IMR-90 (cell line): ENCODE results near the gene MACF1. TPM values are rescaled to one million over a fixed set of nuclear protein-coding genes. Genes with fewer than 3 reads are reported as not detected.
"Not testable (repeated sequence)": the region's sequence is repeated elsewhere in the genome, so short reads cannot be mapped to it uniquely, and the experiment has no call there.

ENCODE experiments used
- ATAC-seq: fragments of 200-7000 bp; cut with Tn5 transposase; 2 replicates; pipeline ENCODE4 v1.9.1; 2020; ENCODE audit warnings: low read depth, mild to moderate bottlenecking, moderate library complexity
- BruUV-seq: library from RNA; stranded (reverse); fragments of 400-500 nt; replicated peaks from 2 replicates; lab custom pipeline; 2021; lab: Mats Ljungman, UMichigan
- CTCF ChIA-PET: fragments of 300-600 bp; formaldehyde crosslinking; extraction: SDS; loops from one replicate; lab custom pipeline; 2021; ENCODE audit warnings: antibody characterized with exemption; lab: Yijun Ruan, JAX
- POLR2A ChIA-PET: fragments of 300-600 bp; sonication (Branson Sonifier 250); formaldehyde crosslinking; loops from one replicate; lab custom pipeline; 2022; ENCODE audit warnings: antibody characterized with exemption; ENCODE audit not compliant: unreplicated experiment; lab: Charles Lee
- DNase-seq: peaks from one replicate; pipeline ENCODE4 v3.0.0; 2013
- H2AFZ ChIP-seq: replicated peaks from 2 replicates; pipeline ENCODE3; 2013; ENCODE audit warnings: low read length, mild to moderate bottlenecking; ENCODE audit not compliant: poor library complexity
- H2AK5ac ChIP-seq: 2 replicates; pipeline ENCODE4 v1.6.1; 2013; ENCODE audit warnings: low read depth, low read length, inconsistent platforms
- H2AK9ac ChIP-seq: replicated peaks from 2 replicates; pipeline ENCODE3; 2013; ENCODE audit warnings: mild to moderate bottlenecking, low read depth, low read length, moderate library complexity; ENCODE audit not compliant: poor library complexity
- H2BK120ac ChIP-seq: 2 replicates; pipeline ENCODE4 v1.6.1; 2013; ENCODE audit warnings: low read depth, low read length, inconsistent platforms
- H2BK15ac ChIP-seq: 3 replicates; pipeline ENCODE4 v1.6.1; 2013; ENCODE audit warnings: low read depth, low read length, inconsistent platforms
- H2BK20ac ChIP-seq: 2 replicates; pipeline ENCODE4 v1.6.1; 2013; ENCODE audit warnings: low read depth, mild to moderate bottlenecking, inconsistent platforms, low read length, moderate library complexity
- H2BK5ac ChIP-seq: 2 replicates; pipeline ENCODE4 v1.6.1; 2013; ENCODE audit warnings: mild to moderate bottlenecking, low read depth, low read length, inconsistent platforms; ENCODE audit not compliant: poor library complexity, severe bottlenecking
- H3K14ac ChIP-seq: replicated peaks from 2 replicates; pipeline ENCODE4 v1.6.1; 2013; ENCODE audit warnings: low read depth, low read length, inconsistent platforms
- H3K18ac ChIP-seq: 2 replicates; pipeline ENCODE4 v1.6.1; 2013; ENCODE audit warnings: low read depth, low read length, control low read depth
- H3K23ac ChIP-seq: 2 replicates; pipeline ENCODE4 v1.6.1; 2013; ENCODE audit warnings: low read depth, low read length, inconsistent platforms
- H3K27ac ChIP-seq: 2 replicates; pipeline ENCODE4 v1.5.1; 2013; ENCODE audit warnings: mild to moderate bottlenecking, control low read depth, low read length; ENCODE audit not compliant: insufficient read depth
- H3K27me3 ChIP-seq: 2 replicates; pipeline ENCODE4 v1.6.1; 2013; ENCODE audit warnings: low read length; ENCODE audit not compliant: control insufficient read depth, insufficient read depth
- H3K36me3 ChIP-seq: 2 replicates; pipeline ENCODE4 v1.6.1; 2013; ENCODE audit warnings: low read length, mixed read lengths; ENCODE audit not compliant: control insufficient read depth, insufficient read depth
- H3K4ac ChIP-seq: 2 replicates; pipeline ENCODE4 v1.6.1; 2013; ENCODE audit warnings: low read depth, low read length, inconsistent platforms
- H3K4me1 ChIP-seq: 2 replicates; pipeline ENCODE4 v1.6.1; 2013; ENCODE audit warnings: low read length, mixed read lengths; ENCODE audit not compliant: control insufficient read depth, insufficient read depth
- H3K4me2 ChIP-seq: 2 replicates; pipeline ENCODE4 v1.6.1; 2013; ENCODE audit warnings: low read depth, mild to moderate bottlenecking, control low read depth, low read length, moderate library complexity
- H3K4me3 ChIP-seq: 2 replicates; pipeline ENCODE4 v1.5.1; 2013; ENCODE audit warnings: low read depth, mild to moderate bottlenecking, control low read depth, low read length, moderate library complexity; ENCODE audit not compliant: insufficient read depth
- H3K56ac ChIP-seq: 2 replicates; pipeline ENCODE4 v1.6.1; 2013; ENCODE audit warnings: low read length, inconsistent platforms; ENCODE audit not compliant: insufficient read depth; ENCODE audit errors: extremely low read depth
- H3K79me1 ChIP-seq, 2 experiments: 2 replicates each; pipeline ENCODE4 v1.6.1; 2013; ENCODE audit warnings: low read length in 2 of 2, inconsistent platforms in 1 of 2, low read depth in 1 of 2
- H3K9ac ChIP-seq: 2 replicates; pipeline ENCODE4 v1.6.1; 2013; ENCODE audit warnings: low read depth, low read length, control low read depth
- H3K9me1 ChIP-seq: 2 replicates; pipeline ENCODE4 v1.6.1; 2013; ENCODE audit warnings: low read length, inconsistent platforms; ENCODE audit not compliant: insufficient read depth
- H3K9me3 ChIP-seq: 2 replicates; pipeline ENCODE4 v1.6.1; 2013; ENCODE audit warnings: low read length; ENCODE audit not compliant: control insufficient read depth, insufficient read depth
- H4K20me1 ChIP-seq: 2 replicates; pipeline ENCODE4 v1.6.1; 2013; ENCODE audit warnings: low read length, inconsistent platforms; ENCODE audit not compliant: insufficient read depth
- H4K5ac ChIP-seq: 2 replicates; pipeline ENCODE4 v1.6.1; 2013; ENCODE audit warnings: mild to moderate bottlenecking, low read depth, low read length, control low read depth
- H4K8ac ChIP-seq, 2 experiments: 2 replicates each; pipeline ENCODE4 v1.6.1; 2013; ENCODE audit warnings: low read depth in 2 of 2, low read length in 2 of 2, control low read depth in 1 of 2, inconsistent platforms in 1 of 2
- H4K91ac ChIP-seq: 2 replicates; pipeline ENCODE4 v1.6.1; 2013; ENCODE audit warnings: low read depth, low read length, inconsistent platforms; ENCODE audit not compliant: insufficient read depth
- MXI1 ChIP-seq: IDR thresholded peaks from 2 replicates; pipeline ENCODE4 v1.6.1; 2012; ENCODE audit warnings: low read depth, mild to moderate bottlenecking, low read length, moderate library complexity, borderline replicate concordance
- WGBS, 2 experiments: methylation state at CpG; one replicate each; pipeline versions ENCODE4 v1.1.5 to v1.1.7; 2013; ENCODE audit warnings: missing lambda C conversion rate in 2 of 2; ENCODE audit not compliant: insufficient read length in 1 of 2; ENCODE audit errors: extremely low coverage in 2 of 2; 5-methylcytosine and 5-hydroxymethylcytosine counted together
- dilution Hi-C: fragments of 300-500 bp; cut with HindIII; formaldehyde crosslinking; loops from one replicate; pipeline ENCODE4 v1.14.3; 2018; ENCODE audit warnings: low sequenced_read_pairs; ENCODE audit not compliant: unreplicated experiment
- in situ Hi-C: fragments of 300-500 bp; cut with MboI; formaldehyde crosslinking; loops from 3 replicates; pipeline ENCODE4 v1.14.3; 2019; ENCODE audit warnings: low sequenced_read_pairs, inconsistent platforms, mixed read lengths
- intact Hi-C: fragments of 100-400 bp; cut with micrococcal nuclease; formaldehyde crosslinking; loops from 2 replicates; pipeline ENCODE4 v1.10.0; 2022
- polyA plus RNA-seq, 3 experiments: library from polyadenylated mRNA; depleted of rRNA; stranded (reverse); fragments of >200 nt; gene quantifications; 2 replicates each; pipeline ENCODE4 v1.2.3, GENCODE V29; 2012; ENCODE audit warnings: low replicate concordance in 1 of 3
- total RNA-seq: library from RNA; depleted of rRNA; stranded (reverse); fragments of >200 nt; gene quantifications from 2 replicates; pipeline ENCODE4 v1.2.3, GENCODE V29; 2012
- TF ChIP-seq, protein P1 (sequence below): conservative IDR thresholded peaks from 2 replicates; pipeline ENCODE4 v1.5.1; 2012; ENCODE audit warnings: mild to moderate bottlenecking, low read depth, low read length, improper control_type of control experiment

The MACF1 gene
- total and polyA plus RNA-seq, 2 of the 4 experiments (the other 2 are of a cell fraction): 67.6 to 369 TPM

DNA sequence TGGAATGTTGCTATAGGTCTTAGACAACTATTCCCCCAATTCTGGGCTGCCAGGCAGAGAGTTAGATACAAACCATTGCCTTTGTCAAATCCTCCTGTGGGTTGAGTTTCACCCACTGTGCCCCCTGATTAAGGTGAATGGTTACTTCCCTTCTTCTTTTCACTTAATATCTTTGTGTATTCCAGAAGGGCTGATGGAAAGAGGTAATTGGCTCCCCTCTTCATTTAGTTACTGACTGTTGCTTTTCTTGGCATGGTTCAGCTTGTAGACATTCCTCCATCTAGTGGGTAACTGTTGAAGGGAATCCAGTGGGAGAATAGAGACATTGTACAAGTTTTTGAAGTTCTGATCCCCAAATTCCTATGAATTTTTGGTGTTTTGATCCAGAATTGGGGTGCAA lies 43.8 kb upstream of the MACF1 start:
- H2BK120ac ChIP-seq: no peak overlapping the region
- no peak overlapping the region for H4K91ac ChIP-seq
- no peak overlapping the region for H3K4me3 ChIP-seq
- H3K18ac ChIP-seq: no peak overlapping the region; the same call in none of the 2 replicates
- H3K9me3 ChIP-seq: no peaks in the 10 kb centered on the region
- H3K9ac ChIP-seq: no peak overlapping the region
- no peak overlapping the region for H3K4ac ChIP-seq
- no peak overlapping the region; the same call in 1 of the 2 replicates for H3K14ac ChIP-seq
- peak overlapping the region; percentile 50; the same call in 1 of the 2 replicates for H3K4me2 ChIP-seq
- peak overlapping the region; percentile 60 for H2BK5ac ChIP-seq
- H2AFZ ChIP-seq: no peak overlapping the region
- CTCF ChIA-PET: interaction anchor here (3.6 kb wide), 1 partner anchor 32 kb away, joined by 16 read pairs; no protein-coding TSS in a partner anchor
- no peak overlapping the region for H3K23ac ChIP-seq
- no peak overlapping the region for H2AK5ac ChIP-seq
- BruUV-seq: no TSS peak
- intact Hi-C loops: no loop called here
- DNase-seq (no peak), ATAC-seq (no peak)
- POLR2A ChIA-PET: interaction anchor here (0.5 kb wide), 1 partner anchor 248 kb away, joined by 4 read pairs; no protein-coding TSS in a partner anchor
- peaks cover 37% of the 10 kb centered on the region for H4K20me1 ChIP-seq
- H2BK15ac ChIP-seq: no peak overlapping the region
- H4K8ac ChIP-seq: no peak overlapping the region
- 0 out of 2 replicates have a peak overlapping the region, but pooled peaks have one; percentile 54 for H4K5ac ChIP-seq
- H3K4me1 ChIP-seq: peaks cover 31% of the 10 kb centered on the region
- H2AK9ac ChIP-seq: no peak overlapping the region
- no peak overlapping the region for H3K27ac ChIP-seq
- peaks cover 34 to 80% of the 10 kb centered on the region in 2 experiments for H3K79me1 ChIP-seq
- no peak overlapping the region for H3K56ac ChIP-seq
- no peaks in the 10 kb centered on the region for H3K36me3 ChIP-seq
- dilution Hi-C loops: no loop called here
- TF ChIP-seq MXI1: no peak
- TF ChIP-seq, protein P1, sequence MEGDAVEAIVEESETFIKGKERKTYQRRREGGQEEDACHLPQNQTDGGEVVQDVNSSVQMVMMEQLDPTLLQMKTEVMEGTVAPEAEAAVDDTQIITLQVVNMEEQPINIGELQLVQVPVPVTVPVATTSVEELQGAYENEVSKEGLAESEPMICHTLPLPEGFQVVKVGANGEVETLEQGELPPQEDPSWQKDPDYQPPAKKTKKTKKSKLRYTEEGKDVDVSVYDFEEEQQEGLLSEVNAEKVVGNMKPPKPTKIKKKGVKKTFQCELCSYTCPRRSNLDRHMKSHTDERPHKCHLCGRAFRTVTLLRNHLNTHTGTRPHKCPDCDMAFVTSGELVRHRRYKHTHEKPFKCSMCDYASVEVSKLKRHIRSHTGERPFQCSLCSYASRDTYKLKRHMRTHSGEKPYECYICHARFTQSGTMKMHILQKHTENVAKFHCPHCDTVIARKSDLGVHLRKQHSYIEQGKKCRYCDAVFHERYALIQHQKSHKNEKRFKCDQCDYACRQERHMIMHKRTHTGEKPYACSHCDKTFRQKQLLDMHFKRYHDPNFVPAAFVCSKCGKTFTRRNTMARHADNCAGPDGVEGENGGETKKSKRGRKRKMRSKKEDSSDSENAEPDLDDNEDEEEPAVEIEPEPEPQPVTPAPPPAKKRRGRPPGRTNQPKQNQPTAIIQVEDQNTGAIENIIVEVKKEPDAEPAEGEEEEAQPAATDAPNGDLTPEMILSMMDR: peak; percentile 13; the same call in 1 of the 2 replicates
- H3K9me1 ChIP-seq: peaks cover 32% of the 10 kb centered on the region
- no peak overlapping the region for H2BK20ac ChIP-seq
- H3K27me3 ChIP-seq: no peaks in the 10 kb centered on the region
- in situ Hi-C loops: no loop called here

DNA sequence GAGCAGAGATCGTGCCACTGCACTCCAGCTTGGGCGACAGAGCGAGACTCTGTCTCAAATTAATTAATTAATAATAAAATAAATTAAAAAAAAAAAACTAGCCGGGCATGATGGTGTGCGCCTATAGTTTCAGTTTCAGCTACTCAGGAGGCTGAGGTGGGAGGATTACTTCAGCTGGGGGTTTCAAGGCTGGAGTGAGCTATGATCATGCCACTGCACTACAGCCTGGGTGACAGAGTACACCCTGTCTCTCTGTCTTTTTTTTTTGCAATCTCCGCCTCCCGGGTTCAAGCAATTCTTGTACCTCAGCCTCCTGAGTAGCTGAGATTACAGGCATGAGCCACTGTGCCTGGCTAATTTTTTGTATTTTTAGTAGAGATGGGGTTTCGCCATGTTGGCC lies 42.7 kb upstream of the MACF1 start:
- BruUV-seq, H4K5ac ChIP-seq, intact Hi-C loops, H3K4me3 ChIP-seq, H3K27ac ChIP-seq, H2BK20ac ChIP-seq, H2AK9ac ChIP-seq, H3K4ac ChIP-seq, dilution Hi-C loops, ATAC-seq, H3K56ac ChIP-seq, POLR2A ChIA-PET, H2AK5ac ChIP-seq, H3K36me3 ChIP-seq, H4K91ac ChIP-seq, H2BK15ac ChIP-seq, H3K14ac ChIP-seq, H2BK5ac ChIP-seq, H3K9me3 ChIP-seq, DNase-seq, H3K9ac ChIP-seq, H3K18ac ChIP-seq, H3K27me3 ChIP-seq, H3K4me2 ChIP-seq, H2BK120ac ChIP-seq, H2AFZ ChIP-seq, H3K23ac ChIP-seq, H4K8ac ChIP-seq, in situ Hi-C loops: not testable (repeated sequence)
- no CpG with 5 or more reads among the region's 8 CpGs for WGBS, 2 experiments
- peaks cover 31% of the 10 kb centered on the region for H3K4me1 ChIP-seq
- CTCF ChIA-PET: interaction anchor here (0.8 to 1.0 kb wide), 2 partner anchors 15 to 31 kb away, joined by 4 to 5 read pairs; no protein-coding TSS in a partner anchor
- peaks cover 32% of the 10 kb centered on the region for H3K9me1 ChIP-seq
- peaks cover 35 to 82% of the 10 kb centered on the region in 2 experiments for H3K79me1 ChIP-seq
- H4K20me1 ChIP-seq: peaks cover 38% of the 10 kb centered on the region
